Keratinocyte (primary cell): Measurements from ENCODE around the gene A4GNT. TPM values are rescaled to one million over a fixed set of nuclear protein-coding genes. Genes with fewer than 3 reads are reported as not detected.

Source experiments
- DNase-seq: peaks from one replicate; pipeline ENCODE4 v3.0.0-alpha.2; 2011; ENCODE audit warnings: low read depth, missing footprints, low spot score
- FAIRE-seq: peaks from 2 replicates; lab custom pipeline; 2011; peaks lifted over from hg19 to GRCh38; lab: Jason Lieb, UNC
- H2AFZ ChIP-seq: 2 replicates; pipeline ENCODE4 v1.6.0; 2012; ENCODE audit warnings: low read length, control low read depth, inconsistent platforms; ENCODE audit not compliant: control insufficient read depth
- H3K27ac ChIP-seq: 2 replicates; pipeline ENCODE4 v1.5.1; 2011; ENCODE audit warnings: low read length; ENCODE audit not compliant: control insufficient read depth, insufficient read depth
- H3K27me3 ChIP-seq: 3 replicates; pipeline ENCODE4 v1.6.0; 2011; ENCODE audit warnings: low read length; ENCODE audit not compliant: control insufficient read depth, insufficient read depth; ENCODE audit errors: extremely low read depth
- H3K36me3 ChIP-seq, 2 experiments: 2 replicates in 1 of 2; 3 replicates in 1 of 2; pipeline ENCODE4 v1.5.1; 2011; ENCODE audit warnings: low read length in 2 of 2, mild to moderate bottlenecking in 1 of 2; ENCODE audit not compliant: control insufficient read depth in 2 of 2, insufficient read depth in 2 of 2; ENCODE audit errors: extremely low read depth in 1 of 2
- H3K4me1 ChIP-seq: 3 replicates; pipeline ENCODE4 v1.5.1; 2011; ENCODE audit warnings: low read length; ENCODE audit not compliant: control insufficient read depth, insufficient read depth; ENCODE audit errors: extremely low read depth
- H3K4me2 ChIP-seq: 3 replicates; pipeline ENCODE4 v1.6.0; 2011; ENCODE audit warnings: low read depth, low read length; ENCODE audit not compliant: control insufficient read depth, insufficient read depth; ENCODE audit errors: extremely low read depth
- H3K4me3 ChIP-seq, 3 experiments: fragments of 200-600 bp in 1 of 3; sonication (generic) in 1 of 3; 2 replicates in 2 of 3; 3 replicates in 1 of 3; pipeline ENCODE4 v1.5.1; 2011 to 2016; ENCODE audit warnings: low read length in 3 of 3, mild to moderate bottlenecking in 3 of 3, control low read depth in 2 of 3, inconsistent platforms in 1 of 3, low read depth in 1 of 3, mixed read lengths in 1 of 3, mixed run types in 1 of 3, moderate library complexity in 1 of 3; ENCODE audit not compliant: control insufficient read depth in 2 of 3, insufficient read depth in 2 of 3; ENCODE audit errors: extremely low read depth in 1 of 3
- H3K79me2 ChIP-seq: 2 replicates; pipeline ENCODE4 v1.6.0; 2012; ENCODE audit warnings: low read length; ENCODE audit not compliant: control insufficient read depth, insufficient read depth
- H3K9ac ChIP-seq: 3 replicates; pipeline ENCODE4 v1.6.0; 2011; ENCODE audit warnings: low read length; ENCODE audit not compliant: control insufficient read depth, insufficient read depth; ENCODE audit errors: extremely low read depth
- H3K9me1 ChIP-seq: 3 replicates; pipeline ENCODE4 v1.6.0; 2011; ENCODE audit warnings: low read length; ENCODE audit not compliant: control insufficient read depth, insufficient read depth; ENCODE audit errors: extremely low read depth
- H3K9me3 ChIP-seq: 2 replicates; pipeline ENCODE4 v1.5.1; 2012; ENCODE audit warnings: low read depth, low read length; ENCODE audit not compliant: control insufficient read depth
- H4K20me1 ChIP-seq: 3 replicates; pipeline ENCODE4 v1.6.0; 2011; ENCODE audit warnings: low read length; ENCODE audit not compliant: control insufficient read depth, insufficient read depth; ENCODE audit errors: extremely low read depth
- CTCF ChIP-seq, 3 experiments: IDR thresholded peaks in 1 of 3; conservative IDR thresholded peaks in 1 of 3; optimal IDR thresholded peaks in 1 of 3; 2 replicates in 2 of 3; 3 replicates in 1 of 3; pipeline versions ENCODE3 to v1.5.1; 2011; ENCODE audit warnings: low read length in 3 of 3, mild to moderate bottlenecking in 3 of 3, moderate library complexity in 2 of 3, control low read depth in 1 of 3, inconsistent platforms in 1 of 3; ENCODE audit not compliant: insufficient read depth in 2 of 3; ENCODE audit errors: extremely low read depth in 1 of 3
- EZH2 ChIP-seq: IDR thresholded peaks from one replicate; pipeline ENCODE4 v1.6.1; 2012; ENCODE audit warnings: inconsistent platforms, mild to moderate bottlenecking, low read length, moderate library complexity
- dilution Hi-C: fragments of 300-500 bp; cut with MboI; formaldehyde crosslinking; loops from one replicate; pipeline ENCODE4 v1.7.0; 2020; ENCODE audit warnings: low sequenced_read_pairs; ENCODE audit not compliant: extremely low pct_ligation_motif_present
- polyA plus RNA-seq, 5 experiments: library from polyadenylated mRNA; depleted of rRNA in 3 of 5; stranded (reverse) in 3 of 5; stranded (forward) in 1 of 5; unstranded in 1 of 5; fragments of >200 nt; gene quantifications; 1 replicate in 1 of 5; 2 replicates in 3 of 5; 3 replicates in 1 of 5; pipeline versions ENCODE4 v1.2.1 to v1.2.3, GENCODE V29; 2011 to 2012; ENCODE audit warnings: missing spikeins in 2 of 5, low read depth in 1 of 5, low replicate concordance in 1 of 5

Gene A4GNT
- polyA plus RNA-seq, 1 donor (not counting 4 experiments of a cell fraction or from before 2014, with no cell fraction given) = not detected

- no peak for FAIRE-seq
- Histone ChIP-seq H2AFZ (no peak overlapping the region), H3K9me3 (no peaks in the 10 kb centered on the region), H3K9ac (no peak overlapping the region), H4K20me1 (no peaks in the 10 kb centered on the region), H3K4me2 (no peak overlapping the region), H3K27ac (no peak overlapping the region), H3K27me3 (peaks cover 1% of the 10 kb centered on the region), H3K79me2 (no peaks in the 10 kb centered on the region), H3K4me1 (no peaks in the 10 kb centered on the region), H3K4me3 (no peak overlapping the region), H3K9me1 (no peaks in the 10 kb centered on the region), H3K36me3 (no peaks in the 10 kb centered on the region)
- no peak for DNase-seq
- no peak for TF ChIP-seq EZH2
- no peak for TF ChIP-seq CTCF (optimal IDR thresholded peaks at IDR 0.05 in 1 of 3, IDR thresholded peaks at IDR 0.05 in 1 of 3, conservative IDR thresholded peaks at IDR 0.05 in 1 of 3; ENCODE audit: extremely low read depth in 1 of 3, insufficient read depth in 2 of 3, low read length in 3 of 3)
- dilution Hi-C loops = no loop called here
Measured at GRCh38 chr3:138136201-138136600, 4.0 kb upstream of the A4GNT start.

- Histone ChIP-seq H3K27ac (no peak overlapping the region), H3K4me1 (no peaks in the 10 kb centered on the region), H3K36me3 (no peaks in the 10 kb centered on the region), H3K9me3 (no peaks in the 10 kb centered on the region), H3K4me2 (no peak overlapping the region), H3K4me3 (no peak overlapping the region), H4K20me1 (no peaks in the 10 kb centered on the region), H3K9ac (no peak overlapping the region), H3K9me1 (no peaks in the 10 kb centered on the region), H2AFZ (no peak overlapping the region), H3K79me2 (no peaks in the 10 kb centered on the region), H3K27me3 (peaks cover 4% of the 10 kb centered on the region)
- FAIRE-seq (no peak), DNase-seq (no peak)
- no peak for TF ChIP-seq CTCF (optimal IDR thresholded peaks at IDR 0.05 in 1 of 3, IDR thresholded peaks at IDR 0.05 in 1 of 3, conservative IDR thresholded peaks at IDR 0.05 in 1 of 3; ENCODE audit: extremely low read depth in 1 of 3, insufficient read depth in 2 of 3, low read length in 3 of 3)
- no peak for TF ChIP-seq EZH2
- dilution Hi-C loops = no loop called here
Measured at GRCh38 chr3:138135833-138136194, 3.6 kb upstream of the A4GNT start.
